HG03354 (cell line): Measurements from ENCODE around the gene RTL1.

Experiments
- ATAC-seq: cut with Tn5 transposase; IDR thresholded peaks from one replicate; pipeline ENCODE4 v1.9.1; 2021; ENCODE audit warnings: mild to moderate bottlenecking; ENCODE audit not compliant: unreplicated experiment, poor library complexity, severe bottlenecking

RTL1 gene

GRCh38 chr14:100898935-100899883 lies 4.3 kb downstream of the RTL1 start:
- no peak for ATAC-seq

DNA sequence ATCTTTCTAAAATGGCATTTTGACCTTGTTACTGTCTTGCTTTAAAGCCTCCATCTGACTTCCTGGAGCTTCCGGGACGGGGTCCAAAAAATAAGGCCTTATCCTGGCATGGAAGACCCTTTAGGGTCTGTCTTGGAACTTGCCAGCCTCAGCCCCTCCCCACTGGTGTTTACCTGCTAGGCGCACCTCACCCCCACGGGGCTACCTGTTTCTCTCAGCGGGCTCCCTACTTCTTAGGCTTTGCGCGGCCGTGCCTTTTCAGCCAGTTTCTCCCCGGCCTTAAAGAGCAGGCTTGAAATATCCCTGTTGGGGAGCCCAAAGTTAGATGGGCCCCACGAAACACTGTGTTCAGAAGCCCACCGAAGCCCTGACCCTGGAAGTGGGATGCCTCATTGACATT lies 5.1 kb downstream of the RTL1 start:
- no peak for ATAC-seq

DNA sequence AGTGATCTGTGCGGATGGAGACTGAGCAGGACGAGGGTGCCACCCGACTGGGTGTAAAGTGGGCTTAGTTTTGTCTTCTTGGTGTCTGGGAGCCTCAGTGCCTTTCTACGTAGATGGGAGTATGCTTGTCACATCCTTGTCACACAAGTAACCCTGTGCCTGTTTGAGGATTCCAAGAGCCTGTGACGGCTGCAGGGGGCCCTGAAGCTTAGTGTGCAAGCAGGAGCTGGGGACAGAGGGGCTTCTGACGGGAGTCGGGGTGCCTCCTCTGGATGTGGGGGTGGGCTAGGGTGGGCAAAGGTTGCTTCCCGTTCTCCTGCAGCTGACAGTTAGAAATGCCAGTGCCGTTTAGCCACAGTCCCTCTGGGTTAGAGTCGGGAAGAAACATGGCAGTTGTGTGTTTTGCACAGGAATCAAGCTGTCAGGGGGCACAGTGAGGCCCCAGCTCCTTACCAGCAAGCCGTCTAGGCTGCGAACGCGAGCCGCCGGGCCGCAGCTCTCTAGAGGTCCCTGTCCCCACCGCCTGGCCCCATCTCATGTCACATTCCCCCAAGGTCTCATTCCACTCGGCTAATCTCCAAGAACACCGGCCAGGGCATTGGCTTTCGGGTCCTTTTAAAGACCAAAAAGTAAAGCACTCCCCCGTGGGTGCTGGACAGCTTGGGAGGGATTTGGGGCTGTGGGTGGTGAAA lies 7.0 kb downstream of the RTL1 start:
- ATAC-seq: no peak

DNA sequence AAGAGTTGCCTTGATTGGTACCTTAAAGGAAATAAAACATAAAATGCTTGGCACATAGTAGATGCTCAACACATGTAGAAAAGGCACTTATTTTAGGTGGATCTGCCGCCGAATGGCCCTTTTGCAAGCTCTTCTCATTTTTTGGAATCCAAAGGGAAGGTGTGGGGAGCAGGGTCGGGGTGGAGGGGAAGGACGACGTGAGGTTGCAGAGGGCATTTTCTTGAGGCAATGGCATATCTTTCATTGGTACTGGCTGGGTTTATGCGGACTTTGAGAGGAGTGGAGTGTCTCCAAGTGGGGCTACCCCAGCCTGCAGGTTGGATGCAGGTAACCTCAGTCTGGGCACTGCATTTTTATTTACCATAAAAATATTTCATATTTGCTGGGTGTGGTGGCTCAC lies 8.1 kb downstream of the RTL1 start:
- no peak for ATAC-seq

- no peak for ATAC-seq
These were observed 9.1 kb downstream of the RTL1 start for GRCh38 chr14:100894416-100894815.

DNA sequence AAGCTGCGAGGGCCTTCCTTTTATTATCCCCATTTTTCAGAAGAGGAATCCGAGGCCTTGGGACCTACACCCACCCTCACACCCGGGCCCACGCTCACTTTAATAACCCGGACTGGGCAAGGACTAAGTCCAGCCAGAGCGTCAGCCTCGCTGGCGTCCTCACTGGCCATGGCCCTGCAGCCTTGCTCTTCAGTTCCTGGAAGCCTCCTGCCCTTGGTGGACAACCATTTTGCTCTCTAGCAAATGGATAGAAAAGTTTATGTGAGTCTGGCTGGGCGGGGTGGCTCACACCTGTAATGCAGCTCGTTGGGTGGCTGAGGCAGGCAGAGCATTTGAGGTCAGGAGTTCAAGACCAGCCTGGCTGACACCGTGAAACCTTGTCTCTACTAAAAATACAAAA lies 9.8 kb downstream of the RTL1 start:
- no peak for ATAC-seq

GRCh38 chr14:100893228-100893601 lies 10.3 kb downstream of the RTL1 start:
- no peak for ATAC-seq

DNA sequence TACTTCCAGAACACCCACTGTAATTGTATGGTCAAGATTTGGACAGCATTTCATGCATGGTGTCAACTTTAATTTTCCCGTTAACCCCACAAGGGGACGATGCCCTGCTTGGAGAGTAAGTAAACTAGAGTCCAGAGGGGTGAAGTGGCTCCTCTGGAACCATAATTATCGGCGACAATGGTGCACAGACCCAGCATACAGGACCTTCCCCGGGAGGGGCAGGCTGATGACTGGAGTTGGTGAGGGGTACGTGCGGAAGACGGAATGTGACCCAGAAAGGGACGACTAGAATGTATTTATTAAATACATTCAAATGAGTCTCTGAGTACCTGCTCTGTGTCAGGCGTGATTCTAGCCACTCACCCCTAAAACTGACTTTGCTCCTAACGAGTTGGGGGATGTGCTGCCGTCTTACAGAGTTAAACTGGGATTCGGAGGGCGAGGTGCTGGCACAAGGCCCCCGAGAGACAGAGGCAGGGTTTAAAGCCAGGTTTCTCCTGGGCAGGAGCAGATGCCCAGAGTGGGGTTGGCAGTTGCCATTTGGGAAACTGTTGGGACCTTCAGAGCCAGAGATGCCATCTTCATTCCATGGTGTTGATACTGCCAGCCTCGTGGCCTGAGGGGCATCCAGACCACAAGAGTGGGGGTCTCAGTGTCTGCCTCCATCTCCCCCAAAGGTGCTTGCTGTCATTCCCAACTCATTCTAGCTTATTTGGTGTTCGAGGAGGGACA lies 10.9 kb downstream of the RTL1 start:
- no peak for ATAC-seq

GRCh38 chr14:100891501-100892445 lies 11.7 kb downstream of the RTL1 start:
- no peak for ATAC-seq

DNA sequence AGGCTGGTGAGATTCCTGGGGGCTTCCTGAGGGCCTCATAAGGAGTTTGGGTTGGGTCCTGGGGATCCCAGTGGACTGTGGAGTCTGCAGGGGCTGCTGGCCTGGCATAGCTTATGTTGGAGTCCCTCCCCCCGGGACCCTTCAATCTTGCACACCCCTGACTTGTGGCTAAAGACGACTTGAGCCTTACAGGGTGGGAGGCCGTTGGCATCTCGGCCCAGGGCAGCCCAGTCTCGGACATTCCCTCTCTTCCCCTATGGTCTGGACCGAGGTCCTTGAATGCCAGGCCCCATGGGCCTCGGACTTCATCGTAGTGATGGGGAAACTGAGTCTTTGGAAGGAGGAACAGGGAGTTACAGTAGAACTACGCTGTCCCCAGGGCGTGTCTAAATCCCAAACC lies 12.5 kb downstream of the RTL1 start:
- ATAC-seq: no peak

DNA sequence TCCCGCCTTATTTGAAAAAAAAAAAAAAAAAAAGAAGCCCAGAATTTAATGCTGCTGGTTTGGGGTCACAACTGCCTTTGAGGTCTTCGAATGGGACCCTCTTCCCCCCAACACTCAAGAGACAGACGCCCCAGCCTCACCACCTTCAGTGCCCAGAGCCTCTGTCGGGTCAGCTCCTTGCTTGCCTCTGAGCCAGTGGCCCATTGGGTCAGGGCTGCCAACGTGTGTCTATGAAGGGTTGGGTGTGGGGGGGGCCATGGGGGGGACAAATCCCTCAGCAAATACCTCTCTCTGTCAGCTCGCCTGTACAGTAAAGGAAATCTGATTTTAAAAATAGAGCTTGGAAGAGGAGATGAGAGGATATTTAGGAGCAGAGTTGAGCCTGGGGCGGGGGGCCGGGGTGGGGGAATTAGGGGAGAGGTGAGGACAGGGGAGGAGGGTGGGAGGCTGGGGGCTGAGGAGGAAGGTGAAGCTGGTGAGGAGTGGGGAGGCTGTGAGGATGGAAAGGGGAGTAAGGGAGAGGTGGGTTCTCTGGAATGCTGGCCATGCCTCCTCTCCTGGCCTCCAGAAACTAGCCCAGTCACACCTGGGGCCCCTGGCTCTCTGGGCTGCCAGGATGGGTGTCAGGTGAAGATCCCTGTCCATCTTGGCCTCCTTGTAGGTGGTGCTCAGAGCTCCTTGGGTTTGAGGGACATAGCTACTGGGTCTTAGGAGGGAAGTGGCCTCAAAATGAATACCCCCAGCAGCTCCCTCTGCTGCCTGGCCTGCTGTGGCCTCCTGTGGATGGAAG lies 13.3 kb downstream of the RTL1 start:
- no peak for ATAC-seq

GRCh38 chr14:100889641-100890040 lies 13.9 kb downstream of the RTL1 start:
- ATAC-seq: no peak

GRCh38 chr14:100888789-100889315 lies 14.7 kb downstream of the RTL1 start:
- no peak for ATAC-seq

DNA sequence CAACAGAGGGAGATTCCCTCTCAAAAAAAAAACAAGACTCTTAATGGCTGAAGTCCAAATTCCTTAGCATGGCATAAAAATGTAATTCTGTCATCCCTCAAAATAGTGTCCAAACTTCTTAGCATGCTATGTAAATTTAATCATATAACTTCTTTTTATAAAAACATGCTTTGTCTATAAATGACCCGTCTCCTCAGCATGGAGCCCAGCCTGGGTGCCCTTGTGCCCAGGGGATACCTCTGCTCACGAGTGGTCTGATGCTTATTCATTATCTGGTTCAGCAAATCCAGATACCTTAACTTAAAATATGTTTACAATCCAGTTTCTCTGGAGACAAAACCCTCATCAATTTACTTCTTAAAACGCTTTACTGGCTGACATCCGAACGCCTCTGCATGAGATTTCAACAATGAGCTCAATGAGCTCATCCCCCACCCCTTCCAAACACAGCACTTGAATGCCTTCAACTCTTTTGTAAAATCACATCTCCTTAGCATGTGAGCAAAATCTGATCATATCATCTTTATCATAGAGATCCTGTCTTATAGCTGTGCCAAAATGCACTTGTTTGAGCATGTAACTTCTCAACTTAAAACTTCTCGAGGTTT lies 15.7 kb downstream of the RTL1 start:
- ATAC-seq: no peak

- no peak for ATAC-seq
These were observed 17.9 kb downstream of the RTL1 start for GRCh38 chr14:100885617-100886016.

DNA sequence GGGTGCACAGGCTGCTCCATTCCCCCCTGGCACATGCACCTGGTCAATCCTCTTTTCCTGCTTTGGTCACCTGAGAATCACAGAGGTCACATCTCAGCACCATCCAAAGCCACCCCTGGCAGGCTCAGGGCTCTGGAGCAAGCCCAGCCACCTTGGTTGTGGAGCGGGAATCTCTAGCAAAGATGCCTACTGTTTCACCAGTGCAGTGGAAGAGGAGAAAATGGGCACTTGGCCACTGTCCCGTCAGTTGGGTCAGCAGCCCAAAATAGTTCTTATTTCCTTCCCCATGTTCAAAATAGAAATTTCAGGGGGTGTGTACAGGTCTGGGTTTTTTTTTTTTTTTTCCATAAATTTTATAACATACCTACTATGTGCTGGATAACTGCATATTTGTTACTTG lies 18.3 kb downstream of the RTL1 start:
- no peak for ATAC-seq

DNA sequence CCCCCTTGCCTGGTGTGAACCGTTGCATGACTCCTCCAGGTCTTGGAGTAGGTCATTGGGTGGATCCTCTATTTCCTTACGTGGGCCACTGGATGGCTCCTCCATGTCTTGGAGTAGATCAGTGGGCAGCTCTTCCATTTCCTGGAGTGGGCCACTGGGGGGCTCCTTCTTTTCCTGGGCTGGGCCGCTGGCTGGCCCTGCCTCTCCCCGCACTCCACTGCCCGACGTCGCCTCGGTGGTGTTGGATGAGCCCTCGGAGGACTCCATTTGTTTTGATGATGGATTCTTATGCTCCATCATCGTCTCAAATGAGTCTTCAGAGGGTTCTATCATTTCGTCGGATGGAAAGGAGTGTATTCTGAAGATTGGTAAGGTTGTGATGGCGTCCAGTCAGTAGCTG lies 19.1 kb downstream of the RTL1 start:
- no peak for ATAC-seq

DNA sequence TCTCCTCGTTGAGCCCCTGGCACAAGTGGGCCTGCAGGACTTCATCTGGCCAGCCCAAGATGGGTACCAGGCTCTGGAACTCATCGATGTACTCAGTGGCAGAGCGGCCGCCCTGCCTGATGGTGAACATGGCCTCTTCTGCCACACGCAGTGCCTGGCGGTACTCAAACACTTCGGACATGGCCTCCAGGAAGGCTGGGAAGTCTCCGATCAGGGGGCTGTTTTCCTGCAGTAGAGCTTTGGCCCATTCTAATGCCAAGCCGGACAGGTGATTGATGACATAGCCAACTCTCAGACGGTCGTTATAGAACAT lies 19.8 kb downstream of the RTL1 start:
- no peak for ATAC-seq
